ENCODE measurements around the gene GRB10.

- TF ChIP-seq POLR2A (IDR thresholded peaks at IDR 0.05; ENCODE audit: low read length) (no peak), GATA1 (IDR thresholded peaks at IDR 0.05; ENCODE audit: low read depth, low read length) (no peak)
Observed at GRCh38 chr7:50562136-50562535, 220.6 kb downstream of the GRB10 start.

Measured in erythroblast (primary cell).